Heart right ventricle (tissue), 16 donors: ENCODE results near the gene TMBIM6. TPM values are rescaled to one million over a fixed set of nuclear protein-coding genes. Genes with fewer than 3 reads are reported as not detected.
A peak's percentile ranks its signal among the peaks of the same experiment; 100 is the strongest.

Source experiments
- ATAC-seq, 8 donors: fragments of 200-7000 bp; cut with Tn5 transposase; one replicate each; pipeline ENCODE4 v1.9.1; 2020; ENCODE audit warnings: mild to moderate bottlenecking in 8 of 8, moderate library complexity in 8 of 8, moderate number of reproducible peaks in 1 of 8
- DNase-seq, 2 donors: peaks; one replicate each; pipeline ENCODE4 v3.0.0-alpha.2; 2020
- H3K27ac ChIP-seq, 10 donors: fragments of 200-600 bp; sonication (generic) in 2 of 10; one replicate each; pipeline versions ENCODE4 v1.5.0 to v1.8.0; 2020 to 2022; ENCODE audit warnings: mild to moderate bottlenecking in 3 of 10
- H3K27me3 ChIP-seq, 7 donors: fragments of 200-600 bp; one replicate each; pipeline ENCODE4 v1.8.0; 2021 to 2022; ENCODE audit warnings: mild to moderate bottlenecking in 2 of 7
- H3K36me3 ChIP-seq, 9 donors: fragments of 200-600 bp; sonication (generic) in 1 of 9; one replicate each; pipeline versions ENCODE4 v1.5.0 to v1.8.0; 2020 to 2022; ENCODE audit warnings: mild to moderate bottlenecking in 2 of 9
- H3K4me1 ChIP-seq, 9 donors: fragments of 200-600 bp; sonication (generic) in 1 of 9; one replicate each; pipeline versions ENCODE4 v1.5.0 to v1.8.0; 2020 to 2022; ENCODE audit warnings: mild to moderate bottlenecking in 4 of 9
- H3K4me3 ChIP-seq, 10 donors: fragments of 200-600 bp; sonication (generic) in 2 of 10; one replicate each; pipeline versions ENCODE4 v1.5.0 to v1.8.0; 2020 to 2022; ENCODE audit warnings: mild to moderate bottlenecking in 7 of 10, moderate library complexity in 2 of 10
- H3K9me3 ChIP-seq, 11 donors: fragments of 200-600 bp in 10 of 11; sonication (generic) in 2 of 11; one replicate each; pipeline versions ENCODE4 v1.5.0 to v1.8.0; 2013 to 2022; ENCODE audit warnings: mild to moderate bottlenecking in 2 of 11, control low read depth in 1 of 11, moderate library complexity in 1 of 11
- WGBS, 2 donors: extraction: QIAGEN DNeasy Blood & Tissue Kit; methylation state at CpG; one replicate each; pipeline ENCODE4 v1.1.7; 2013; ENCODE audit warnings: inconsistent platforms in 1 of 2; 5-methylcytosine and 5-hydroxymethylcytosine counted together
- intact Hi-C, 10 donors: fragments of 100-400 bp; cut with DNase I; formaldehyde crosslinking; loops; one replicate each; pipeline versions ENCODE4 v1.11.1 to v1.14.2; 2022
- polyA plus RNA-seq, 2 donors: library from polyadenylated mRNA; stranded (reverse); fragments of 200-250 nt; gene quantifications; one replicate each; pipeline ENCODE4 v1.2.3, GENCODE V29; 2013
- total RNA-seq, 10 donors: library from RNA; stranded (reverse); fragmentation: NEBNext Ultra II Directional in 3 of 10; extraction: Animal tissue kit (Norgen Biotek cat#: 25700) in 3 of 10; gene quantifications; one replicate each; pipeline versions ENCODE4 v1.2.1 to v1.2.4, GENCODE V29; 2021 to 2023
- TF ChIP-seq, protein P1 (sequence below), 9 donors: fragments of 200-600 bp; sonication (generic) in 2 of 9; IDR thresholded peaks; one replicate each; pipeline versions ENCODE4 v1.5.0 to v1.8.0; 2021 to 2022; ENCODE audit warnings: antibody characterized with exemption in 9 of 9, mild to moderate bottlenecking in 5 of 9, moderate library complexity in 1 of 9
- donor health status: Arrhythmogenic right ventricular cardiomyopathy.
- donor health status: ischemic (EF 13 %, LVEDD 7.1; RV severe dilation, severe dysfunction).
- donor health status: healthy with polysubstance abuse.
- donor health status: DM: no; HTN: yes; CAD: no.
- donor health status: DM: no; HTN: no; CAD: no.
- donor health status: ischemic (EF 25% LVEDD 6.9; RV normal size, moderate dysfunction).
- donor health status: ischemic (EF 25% LVEDD 5.7; RV mildly dilated, moderate dysfunction).
- donor health status: healthy.
- donor health status: DM: yes; HTN: yes; CAD: no.
- donor health status: Ischemic cardiomyopathy.
- donor health status: ischemic (EF 35%, LVEDD 5.7; RV mildly dilated, moderate dysfunction).
- donor health status: nonischemic (EF 11% LVEDD 7.7; RV severe dilation, severe dysfunction).
- donor health status: DM: yes; HTN: yes; CAD: no.
- donor health status: PGD.
- donor health status: ischemic (EF 29% LVEDD 5.4; RV normal size, mild dysfunction).
- donor health status: nonischemic (EF 23%, LVEDD 6.1; RV moderate dilation, normal function).

The TMBIM6 gene
- total and polyA plus RNA-seq, 12 donors = 110 to 322 (median 202) TPM

DNA sequence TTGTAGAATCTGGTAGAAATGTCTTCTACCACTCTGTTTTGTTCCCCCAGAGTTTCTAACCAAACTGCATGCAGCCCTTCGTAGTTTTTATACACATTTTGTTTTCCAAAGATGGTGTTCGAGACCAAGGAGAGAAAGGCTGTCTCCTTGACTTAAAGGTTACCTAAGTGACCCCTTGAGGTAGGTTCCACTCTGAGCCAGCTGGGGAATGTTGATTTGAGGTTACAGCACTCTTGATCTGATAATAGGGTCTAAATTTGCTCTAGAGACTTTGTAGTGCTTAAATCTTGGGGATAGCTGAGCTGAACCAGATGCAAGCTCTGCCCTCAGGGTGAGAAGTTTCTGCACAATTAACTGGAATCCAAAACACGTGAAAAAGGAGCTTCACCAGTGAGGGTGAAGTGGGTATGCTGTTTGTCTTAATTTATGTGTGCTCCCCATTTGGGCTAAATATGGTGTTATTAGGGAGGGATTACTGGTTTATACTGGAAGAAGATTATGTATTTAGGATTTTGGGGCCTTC lies 3.1 kb downstream of the TMBIM6 start:
- Histone ChIP-seq H3K4me3 (peak overlapping the region in 1 of 10 donors; percentile 69), H3K27me3 (no peaks in the 10 kb centered on the region), H3K36me3 (peaks cover 0 to 45% (median 0%) of the 10 kb centered on the region in 9 donors), H3K9me3 (no peaks in the 10 kb centered on the region), H3K4me1 (peaks cover 10 to 77% (median 74%) of the 10 kb centered on the region in 9 donors), H3K27ac (peak overlapping the region in 4 of 10 donors; percentile 7 to 91 (median 28))
- intact Hi-C loops = loop anchor here in 1 of 10 donors (5.0 kb wide), 1 partner anchor 33 kb away; no protein-coding TSS in a partner anchor
- WGBS, 2 donors = 42 to 49% methylated on average over 3 of the region's 3 CpGs
- DNase-seq = no peak
- ATAC-seq = no peak
- TF ChIP-seq, protein P1, sequence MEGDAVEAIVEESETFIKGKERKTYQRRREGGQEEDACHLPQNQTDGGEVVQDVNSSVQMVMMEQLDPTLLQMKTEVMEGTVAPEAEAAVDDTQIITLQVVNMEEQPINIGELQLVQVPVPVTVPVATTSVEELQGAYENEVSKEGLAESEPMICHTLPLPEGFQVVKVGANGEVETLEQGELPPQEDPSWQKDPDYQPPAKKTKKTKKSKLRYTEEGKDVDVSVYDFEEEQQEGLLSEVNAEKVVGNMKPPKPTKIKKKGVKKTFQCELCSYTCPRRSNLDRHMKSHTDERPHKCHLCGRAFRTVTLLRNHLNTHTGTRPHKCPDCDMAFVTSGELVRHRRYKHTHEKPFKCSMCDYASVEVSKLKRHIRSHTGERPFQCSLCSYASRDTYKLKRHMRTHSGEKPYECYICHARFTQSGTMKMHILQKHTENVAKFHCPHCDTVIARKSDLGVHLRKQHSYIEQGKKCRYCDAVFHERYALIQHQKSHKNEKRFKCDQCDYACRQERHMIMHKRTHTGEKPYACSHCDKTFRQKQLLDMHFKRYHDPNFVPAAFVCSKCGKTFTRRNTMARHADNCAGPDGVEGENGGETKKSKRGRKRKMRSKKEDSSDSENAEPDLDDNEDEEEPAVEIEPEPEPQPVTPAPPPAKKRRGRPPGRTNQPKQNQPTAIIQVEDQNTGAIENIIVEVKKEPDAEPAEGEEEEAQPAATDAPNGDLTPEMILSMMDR (IDR thresholded peaks at IDR 0.05) = no peak

DNA sequence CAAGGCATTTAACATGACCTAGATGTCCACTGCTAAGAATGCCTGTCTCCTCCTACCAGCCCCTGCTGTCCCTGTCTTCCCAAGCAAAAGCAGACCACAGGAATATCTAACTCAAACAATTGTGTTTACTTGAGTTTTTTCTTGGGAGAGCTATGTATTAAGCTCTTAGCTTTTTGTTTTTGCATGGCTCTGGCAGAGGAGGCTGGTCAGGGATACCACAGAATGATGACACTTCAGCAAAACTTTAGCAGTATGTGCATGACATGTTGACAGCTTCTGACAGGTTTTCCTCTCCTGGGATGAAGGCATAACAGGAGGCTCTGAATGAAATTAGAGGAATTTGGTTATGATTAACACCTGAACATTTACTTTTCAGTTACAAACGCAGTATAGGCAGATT lies 6.9 kb downstream of the TMBIM6 start:
- 33 to 37% methylated on average over 1 of the region's 1 CpG for WGBS, 2 donors

DNA sequence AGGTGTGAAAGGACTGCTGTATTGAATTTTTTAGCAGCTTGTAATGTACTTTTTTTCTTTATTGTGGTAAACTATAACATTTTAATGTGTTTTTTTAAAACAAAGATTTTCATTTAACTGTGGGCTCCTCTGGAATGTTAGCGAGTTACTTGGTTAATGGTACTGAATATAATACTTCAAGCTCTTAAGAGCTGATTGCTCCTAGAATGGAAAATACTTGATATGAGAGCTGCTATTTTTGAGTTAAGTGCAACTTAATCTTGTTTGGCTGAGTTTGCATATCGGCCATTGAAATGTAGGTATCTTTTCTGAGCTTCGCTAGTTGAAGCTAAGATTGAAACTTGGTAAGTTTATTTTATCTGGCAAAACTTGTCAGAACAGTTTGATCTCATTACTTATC lies 7.4 kb downstream of the TMBIM6 start:
- Histone ChIP-seq H3K9me3 (no peaks in the 10 kb centered on the region), H3K27ac (peak overlapping the region in 7 of 10 donors; percentile 17 to 70 (median 51)), H3K36me3 (peaks cover 0 to 70% (median 14%) of the 10 kb centered on the region in 9 donors), H3K4me3 (no peak overlapping the region), H3K4me1 (peaks cover 8 to 100% (median 100%) of the 10 kb centered on the region in 9 donors), H3K27me3 (no peaks in the 10 kb centered on the region)
- TF ChIP-seq, protein P1 (IDR thresholded peaks at IDR 0.05) = no peak
- ATAC-seq (peak in 2 of 8 donors; percentile 39 to 43), DNase-seq (no peak)
- intact Hi-C loops = no loop called here
- WGBS, 2 donors = 28 to 39% methylated on average over 3 of the region's 3 CpGs

More for the DNA sequence above, 6.9 kb downstream of the TMBIM6 start:
- DNase-seq = no peak
- Histone ChIP-seq H3K4me3 (no peak overlapping the region), H3K27ac (peak overlapping the region in 7 of 10 donors; percentile 17 to 70 (median 51)), H3K4me1 (peaks cover 10 to 100% (median 100%) of the 10 kb centered on the region in 9 donors), H3K36me3 (peaks cover 0 to 68% (median 9%) of the 10 kb centered on the region in 9 donors), H3K9me3 (no peaks in the 10 kb centered on the region), H3K27me3 (no peaks in the 10 kb centered on the region)
- peak in 2 of 8 donors; percentile 19 to 21 for ATAC-seq
- intact Hi-C loops = no loop called here
- TF ChIP-seq, protein P1 (IDR thresholded peaks at IDR 0.05) = no peak

DNA sequence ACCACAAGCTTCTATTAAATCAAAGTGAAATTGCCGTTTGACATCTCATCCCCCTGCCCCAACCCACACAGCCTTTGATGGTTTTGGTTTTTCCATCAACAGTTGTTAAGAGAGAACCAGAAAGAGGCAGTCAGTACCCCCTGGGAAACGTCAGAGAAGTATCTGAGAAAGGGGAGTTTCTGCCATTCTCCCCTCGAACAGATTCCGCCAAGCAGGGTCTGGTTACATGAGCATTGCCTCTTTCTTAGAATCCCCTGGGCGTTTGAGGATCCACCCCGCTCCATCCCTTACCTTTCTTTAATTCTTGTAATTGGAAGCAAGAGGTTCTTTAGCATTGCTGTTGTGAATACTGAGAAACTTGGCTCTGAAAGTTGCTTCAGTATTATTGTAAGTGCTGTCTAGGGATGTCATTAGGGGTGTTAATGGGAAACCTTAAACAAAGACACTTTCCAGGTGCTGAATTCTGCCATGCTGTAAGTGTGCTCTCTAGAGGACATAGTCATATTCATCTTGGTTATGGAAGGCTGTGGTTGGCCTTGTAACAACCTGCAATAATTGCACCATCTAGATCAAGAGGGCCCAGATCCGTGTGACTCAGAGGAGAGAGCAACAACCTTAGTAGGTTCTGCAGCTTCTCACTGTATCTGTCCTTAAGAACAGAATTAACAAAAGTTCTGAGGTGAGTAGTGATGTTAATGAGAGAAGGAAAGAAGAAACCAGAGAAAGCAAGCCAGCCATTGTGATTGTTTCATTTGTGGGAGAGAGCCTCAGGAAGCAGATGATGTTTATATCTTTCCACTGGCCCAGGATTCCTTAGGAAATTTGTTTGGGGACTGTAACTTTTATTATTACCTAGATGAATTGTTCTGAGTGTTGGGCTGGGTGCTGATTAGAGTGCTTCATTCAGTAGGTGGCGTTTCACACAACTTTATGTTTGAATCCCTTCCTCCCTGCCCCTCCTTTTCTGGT lies 9.0 kb downstream of the TMBIM6 start:
- Histone ChIP-seq H3K27me3 (no peaks in the 10 kb centered on the region), H3K9me3 (no peaks in the 10 kb centered on the region), H3K4me3 (no peak overlapping the region), H3K4me1 (peaks cover 0 to 98% (median 93%) of the 10 kb centered on the region in 9 donors), H3K27ac (peak overlapping the region in 6 of 10 donors; percentile 3 to 47 (median 20)), H3K36me3 (peaks cover 0 to 74% (median 24%) of the 10 kb centered on the region in 9 donors)
- TF ChIP-seq, protein P1 (IDR thresholded peaks at IDR 0.05) = peak in 1 of 9 donors; percentile 13
- intact Hi-C loops = loop anchor here in 1 of 10 donors (5.0 kb wide), 1 partner anchor 1603 kb away; no protein-coding TSS in a partner anchor
- ATAC-seq (peak in 6 of 8 donors; percentile 24 to 80 (median 36)), DNase-seq (no peak)
- 51 to 59% methylated on average over 8 of the region's 8 CpGs for WGBS, 2 donors
